NCI-H2171 treated with DMSO at 0.1 percent for 48 hours (cell line): ENCODE data around the gene DPH3.

Source experiments
- DNase-seq: peaks from one replicate; lab custom pipeline; 2025; lab: John Stamatoyannopoulos, UW

Gene DPH3

DNA sequence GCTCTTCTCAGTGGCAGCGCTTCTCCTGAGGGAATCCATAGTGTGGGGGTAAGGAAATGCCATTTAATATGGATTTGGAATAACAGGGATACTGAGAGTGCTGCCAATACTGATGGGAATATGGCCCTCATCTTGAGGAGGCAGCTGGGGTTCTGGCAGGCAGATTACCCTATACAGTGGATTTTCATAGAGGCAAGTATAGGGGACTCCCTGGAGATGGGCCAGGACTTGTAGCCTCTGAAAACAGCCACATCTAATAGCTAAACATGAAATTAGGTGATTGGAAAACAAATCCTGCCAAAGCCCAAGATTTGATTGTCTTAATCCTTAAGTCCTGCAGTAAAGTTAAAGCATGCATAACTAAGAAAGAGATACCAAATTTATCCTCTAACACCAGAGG lies 30.9 kb downstream of the DPH3 start:
- no peak for DNase-seq

DNA sequence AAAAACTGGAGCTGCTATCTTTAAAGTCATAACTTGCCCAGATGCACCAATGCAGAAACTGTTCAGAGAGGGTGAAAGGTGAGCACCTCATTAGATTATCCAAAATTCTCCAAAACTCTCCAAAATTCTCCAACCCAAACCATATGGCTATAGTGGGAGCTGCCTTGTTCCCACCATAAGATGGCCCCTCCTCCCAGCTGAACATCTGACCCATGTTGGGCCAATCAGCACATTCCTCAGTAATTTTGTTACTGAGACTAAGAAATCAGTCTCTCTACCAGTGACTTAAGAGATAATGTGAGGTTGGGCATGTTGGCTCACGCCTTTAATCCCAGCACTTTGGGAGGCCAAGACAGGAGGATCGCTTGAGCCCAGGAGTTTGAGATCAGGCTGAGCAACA lies 32.8 kb downstream of the DPH3 start:
- no peak for DNase-seq

DNA sequence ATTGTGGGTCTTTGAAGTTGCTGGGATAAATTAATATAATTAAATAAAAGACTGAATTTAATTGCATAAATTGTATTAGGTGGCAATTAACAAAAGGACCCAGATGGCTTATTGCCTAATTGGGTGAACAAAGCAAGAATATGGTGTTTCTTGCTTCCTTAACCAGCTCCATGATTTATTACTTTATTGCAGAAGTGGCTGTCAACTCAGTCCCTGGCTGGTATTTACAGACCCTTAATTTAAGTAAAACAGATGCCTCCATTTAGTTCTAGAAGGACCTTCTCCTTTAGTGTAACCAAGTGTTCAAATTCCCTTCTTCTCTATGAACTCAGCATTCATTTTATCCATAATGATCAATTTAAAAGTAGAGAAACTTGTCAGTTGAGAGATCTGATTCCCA lies 35.1 kb downstream of the DPH3 start:
- no peak for DNase-seq

DNA sequence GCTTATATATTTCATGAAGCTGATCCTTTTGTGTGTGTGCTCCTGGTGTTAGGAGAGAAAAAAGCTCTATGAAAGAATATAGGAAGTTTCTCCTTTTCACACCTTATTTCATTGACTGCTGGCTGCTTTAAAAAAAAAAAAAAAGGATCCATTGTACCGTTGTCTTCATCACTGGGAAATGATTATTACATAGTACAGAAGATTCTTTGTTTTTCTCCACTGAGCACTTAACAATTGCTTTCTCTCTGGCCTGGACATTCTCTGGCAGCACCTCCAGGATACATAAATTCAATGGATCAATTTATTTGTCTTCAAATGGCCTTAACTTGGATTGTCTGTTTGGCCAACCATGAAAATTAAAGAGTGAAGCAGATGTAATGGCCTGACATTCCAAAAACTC lies 37.2 kb downstream of the DPH3 start:
- DNase-seq: no peak

DNA sequence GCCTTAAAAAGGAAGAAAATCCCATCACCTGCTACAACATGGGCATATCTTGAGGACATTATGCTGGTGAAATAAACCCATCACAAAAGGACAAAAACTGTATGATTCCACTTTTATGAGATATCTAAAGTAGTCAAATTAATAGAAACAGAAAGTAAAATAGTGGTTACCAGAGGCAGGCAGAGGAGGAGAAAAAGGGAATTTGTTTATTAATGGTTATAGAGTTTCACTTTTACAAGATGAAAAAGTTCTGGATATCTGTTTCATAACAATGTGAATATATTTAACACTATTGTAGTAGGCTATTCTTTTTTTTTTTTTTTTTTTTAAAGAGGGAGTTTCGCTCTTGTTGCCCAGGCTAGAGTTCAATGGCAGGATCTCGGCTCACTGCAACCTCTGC lies 40.4 kb downstream of the DPH3 start:
- no peak for DNase-seq

DNA sequence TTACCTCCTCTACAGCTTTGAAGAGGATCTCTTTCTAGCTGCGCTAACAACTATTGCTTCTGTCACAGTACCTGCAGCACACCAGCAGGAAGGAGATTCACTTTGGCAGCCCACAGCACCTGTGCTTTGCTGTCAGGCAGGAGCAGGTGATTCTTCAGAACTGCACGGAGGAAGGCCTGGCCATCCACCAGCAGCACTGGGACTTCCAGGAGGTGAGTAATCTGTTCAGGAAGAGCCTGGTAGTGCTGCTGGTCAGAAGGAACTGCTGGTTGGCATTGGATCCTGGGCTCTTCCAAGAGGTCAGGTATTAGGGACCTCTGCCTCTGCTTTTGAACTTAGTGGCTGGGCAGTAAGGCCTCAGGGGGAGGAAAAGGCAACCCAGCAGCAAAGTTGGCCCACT lies 42.2 kb downstream of the DPH3 start:
- DNase-seq: no peak

DNA sequence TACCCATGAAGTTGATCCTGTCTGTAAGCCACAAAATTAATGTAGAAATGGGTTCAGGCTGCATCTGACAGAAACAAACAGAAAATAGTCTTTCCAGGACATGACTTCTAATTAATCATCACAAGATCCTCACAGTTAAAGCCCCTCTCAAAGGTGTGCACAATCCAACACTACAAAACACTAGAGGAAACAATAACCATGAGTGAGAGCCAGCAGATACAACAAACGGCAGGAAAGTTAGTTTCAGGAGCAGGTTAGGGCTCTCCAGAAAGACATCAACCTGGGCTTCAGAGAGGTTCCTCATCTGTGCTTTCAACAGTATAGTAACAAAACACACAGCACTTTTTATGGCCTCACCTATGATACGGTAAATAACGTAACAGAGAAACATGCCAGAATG lies 42.8 kb downstream of the DPH3 start:
- no peak for DNase-seq

DNA sequence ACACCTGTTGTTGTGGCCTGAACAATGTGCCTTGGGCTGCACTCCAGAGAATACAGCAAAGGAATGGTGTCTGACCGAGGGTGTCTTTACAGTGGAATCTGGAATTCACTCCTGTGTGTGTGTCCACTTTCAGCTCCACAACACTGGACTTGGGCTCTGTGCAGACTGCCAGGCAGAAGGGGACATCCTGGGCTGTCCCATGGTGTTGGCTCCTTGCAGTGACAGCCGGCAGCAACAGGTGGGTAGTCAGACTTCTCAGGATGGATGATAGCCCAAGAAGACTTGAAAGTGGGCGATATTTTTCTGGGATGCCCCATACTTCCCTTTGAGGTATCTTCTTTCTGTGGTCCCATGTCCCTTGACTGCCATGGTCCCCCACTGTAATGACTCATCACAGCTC lies 45.0 kb downstream of the DPH3 start:
- no peak for DNase-seq

DNA sequence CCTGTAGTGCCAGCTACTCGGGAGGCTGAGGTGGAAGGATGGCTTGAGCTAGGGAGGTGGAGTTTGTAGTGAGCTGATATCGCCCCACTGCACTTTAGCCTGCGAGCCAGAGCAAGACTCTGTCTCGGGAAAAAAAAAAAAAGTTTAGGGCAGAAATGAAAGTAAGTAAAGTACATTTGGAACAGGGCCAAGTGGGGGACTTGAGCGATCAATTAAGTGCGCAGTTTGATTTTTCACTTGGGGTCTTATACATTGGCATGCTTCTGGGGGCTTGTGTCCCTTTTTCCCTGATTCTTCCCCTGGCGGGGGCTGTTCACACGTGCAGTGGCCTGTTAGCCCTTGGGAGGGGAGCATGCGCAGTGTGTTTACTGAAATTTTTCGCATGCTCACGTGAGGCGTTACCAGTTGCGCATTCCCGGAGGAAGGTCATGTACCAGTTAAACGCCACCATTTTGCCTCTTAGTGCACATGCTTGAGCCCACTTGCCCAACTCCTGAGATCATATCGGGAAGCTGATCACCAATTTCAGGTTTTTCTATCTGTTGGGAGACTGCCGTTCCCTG lies 48.3 kb downstream of the DPH3 start:
- no peak for DNase-seq

DNA sequence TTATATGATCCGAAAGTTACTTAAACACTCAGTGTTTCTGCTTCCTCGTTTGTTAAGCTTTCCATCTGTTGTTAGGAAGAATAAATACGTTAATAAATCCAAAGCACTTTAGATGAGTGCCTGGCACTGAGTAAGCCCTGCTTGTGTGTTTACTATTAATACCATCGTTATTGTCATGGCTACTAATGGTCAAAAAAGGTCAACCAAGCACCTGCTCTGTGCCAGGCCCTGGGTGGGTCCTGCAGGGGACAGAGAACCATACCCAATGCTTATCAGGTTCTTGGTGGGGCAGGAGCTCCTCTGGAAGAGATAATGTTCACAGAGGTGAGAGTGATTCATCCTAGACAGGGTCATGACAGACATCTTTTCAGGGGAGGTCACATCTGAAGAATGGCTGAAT lies 50.4 kb downstream of the DPH3 start:
- no peak for DNase-seq

DNA sequence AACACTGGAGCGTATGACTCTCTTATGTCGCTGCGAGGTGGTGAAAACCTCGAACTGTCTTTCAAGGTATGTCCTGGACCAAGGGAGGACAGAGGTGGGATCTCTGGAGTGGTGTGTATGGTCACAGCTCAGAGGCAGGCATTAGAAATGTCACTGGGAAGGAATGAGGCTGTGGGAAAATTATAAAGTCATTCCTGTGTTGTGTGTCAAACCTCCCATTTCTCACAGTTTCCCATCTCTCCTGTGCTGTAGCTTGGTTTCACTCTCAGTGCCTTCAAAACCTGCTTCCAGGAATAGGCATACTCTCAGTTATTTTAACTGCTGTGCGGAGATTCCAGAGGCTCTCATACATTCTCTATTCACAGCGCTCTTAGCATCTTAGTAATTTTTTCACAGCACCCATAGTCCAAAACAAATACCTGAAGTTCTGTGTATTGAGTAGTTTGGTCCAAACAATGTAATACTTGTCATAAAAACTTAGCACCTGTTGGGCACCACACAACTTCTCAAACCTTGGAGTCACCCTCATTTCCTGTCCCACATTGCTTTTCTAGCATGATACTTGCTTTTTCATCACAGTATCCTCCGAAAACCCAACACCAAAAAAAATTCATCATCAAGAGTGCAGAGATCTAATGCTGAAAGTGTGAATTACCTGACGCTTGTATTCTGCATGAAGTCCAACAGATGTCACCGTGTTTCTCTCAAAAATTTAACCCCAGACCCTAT lies 53.4 kb downstream of the DPH3 start:
- no peak for DNase-seq
